GM12874 (cell line): ENCODE measurements around the gene NCAM2.

Source experiments
- CTCF ChIP-seq: IDR thresholded peaks from 2 replicates; pipeline ENCODE4 v1.5.1; 2011; ENCODE audit warnings: low read depth, mild to moderate bottlenecking, control low read depth, low read length, moderate library complexity; ENCODE audit not compliant: insufficient read depth

The NCAM2 gene

GRCh38 chr21:21309510-21309909 is 311.3 kb downstream of the NCAM2 start:
- no peak for TF ChIP-seq CTCF

GRCh38 chr21:21324297-21324696 is 326.1 kb downstream of the NCAM2 start:
- TF ChIP-seq CTCF, result no peak

GRCh38 chr21:21332492-21332891 is 334.3 kb downstream of the NCAM2 start:
- TF ChIP-seq CTCF, result no peak

GRCh38 chr21:21341041-21341440 is 342.8 kb downstream of the NCAM2 start:
- no peak for TF ChIP-seq CTCF

GRCh38 chr21:21345296-21345695 is 347.1 kb downstream of the NCAM2 start:
- no peak for TF ChIP-seq CTCF

- no peak for TF ChIP-seq CTCF
Measured at GRCh38 chr21:21345872-21346271, 347.7 kb downstream of the NCAM2 start.

- TF ChIP-seq CTCF, result no peak
Measured at GRCh38 chr21:21366277-21366676, 368.1 kb downstream of the NCAM2 start.

GRCh38 chr21:21367583-21367982 is 369.4 kb downstream of the NCAM2 start:
- TF ChIP-seq CTCF, result no peak
